HepG2 (cell line): ENCODE results near the gene KCNMB2. TPM values are rescaled to one million over a fixed set of nuclear protein-coding genes. Genes with fewer than 3 reads are reported as not detected.

Experiments
- ATAC-seq: fragments of 200-7000 bp; cut with Tn5 transposase; 3 replicates; pipeline ENCODE4 v1.9.1; 2020; ENCODE audit warnings: mild to moderate bottlenecking, moderate library complexity
- BruUV-seq: library from RNA; stranded (reverse); fragments of 400-500 nt; replicated peaks from 2 replicates; lab custom pipeline; 2021; lab: Mats Ljungman, UMichigan
- CTCF ChIA-PET: fragments of 300-600 bp; formaldehyde crosslinking; extraction: SDS; loops from one replicate; lab custom pipeline; 2021; ENCODE audit warnings: low total read pairs, inconsistent platforms, low intra/inter-chr PET ratio; lab: Yijun Ruan, JAX
- POLR2A ChIA-PET: fragments of 350-600 bp; sonication (Branson Sonifier 250); formaldehyde crosslinking; loops from one replicate; lab custom pipeline; 2020; ENCODE audit warnings: antibody characterized with exemption, inconsistent platforms; lab: Yijun Ruan, JAX
- DNase-seq: peaks from one replicate; pipeline ENCODE4 v3.0.0-alpha.2; 2015; ENCODE audit warnings: low spot score
- FAIRE-seq: peaks from 3 replicates; lab custom pipeline; 2011; peaks lifted over from hg19 to GRCh38; lab: Jason Lieb, UNC
- H2AFZ ChIP-seq: one replicate; pipeline ENCODE4 v1.6.1; 2011; ENCODE audit warnings: low read length, inconsistent platforms
- H3K27ac ChIP-seq: fragments of 300-600 bp; 3 replicates; pipeline ENCODE4 v1.8.0; 2011; ENCODE audit warnings: mixed run types, mild to moderate bottlenecking, mixed read lengths, low read length, inconsistent platforms; ENCODE audit not compliant: insufficient read depth; ENCODE audit errors: extremely low read length
- H3K27me3 ChIP-seq, 2 experiments: fragments of 200-600 bp in 1 of 2; 2 replicates in 1 of 2; 3 replicates in 1 of 2; pipeline versions ENCODE4 v1.6.0 to v1.8.0; 2011; ENCODE audit warnings: low read length in 2 of 2, mild to moderate bottlenecking in 2 of 2, moderate library complexity in 2 of 2, inconsistent platforms in 1 of 2; ENCODE audit not compliant: insufficient read depth in 2 of 2, control insufficient read depth in 1 of 2
- H3K36me3 ChIP-seq, 2 experiments: fragments of 200-600 bp in 1 of 2; replicated peaks in 1 of 2; 2 replicates in 1 of 2; 3 replicates in 1 of 2; pipeline versions ENCODE4 v1.5.1 to v1.8.0; 2011; ENCODE audit warnings: low read length in 2 of 2, inconsistent platforms in 1 of 2; ENCODE audit not compliant: insufficient read depth in 2 of 2, control insufficient read depth in 1 of 2
- H3K4me1 ChIP-seq: 2 replicates; pipeline ENCODE4 v1.5.1; 2012; ENCODE audit warnings: low read length, inconsistent platforms; ENCODE audit not compliant: insufficient read depth
- H3K4me2 ChIP-seq: 2 replicates; pipeline ENCODE4 v1.6.0; 2011; ENCODE audit warnings: low read depth, low read length, inconsistent platforms
- H3K4me3 ChIP-seq, 3 experiments: fragments of 200-600 bp in 1 of 3; sonication (generic), shearing (Covaris generic) in 1 of 3; replicated peaks in 1 of 3; 2 replicates each; pipeline ENCODE4 v1.5.1; 2011 to 2016; ENCODE audit warnings: low read length in 3 of 3, inconsistent platforms in 2 of 3, low read depth in 2 of 3, mild to moderate bottlenecking in 2 of 3, control low read depth in 1 of 3, mixed read lengths in 1 of 3; ENCODE audit not compliant: insufficient read depth in 1 of 3
- H3K79me2 ChIP-seq: one replicate; pipeline ENCODE4 v1.6.1; 2011; ENCODE audit warnings: low read length, inconsistent platforms; ENCODE audit not compliant: insufficient read depth
- H3K9ac ChIP-seq: 2 replicates; pipeline ENCODE4 v1.6.0; 2011; ENCODE audit warnings: mild to moderate bottlenecking, low read depth, low read length, inconsistent platforms; ENCODE audit not compliant: insufficient read depth
- H3K9me3 ChIP-seq: 2 replicates; pipeline ENCODE4 v1.5.1; 2012; ENCODE audit warnings: mild to moderate bottlenecking, low read length
- H4K20me1 ChIP-seq: 2 replicates; pipeline ENCODE4 v1.6.0; 2011; ENCODE audit warnings: inconsistent platforms, mild to moderate bottlenecking, low read length, moderate library complexity; ENCODE audit not compliant: insufficient read depth
- HCFC1 ChIP-seq: fragments of 150-350 bp; IDR thresholded peaks from 2 replicates; pipeline ENCODE4 v1.6.1; 2014; ENCODE audit warnings: low read depth, low read length
- IRF1 ChIP-seq: sonication (generic); formaldehyde crosslinking; IDR thresholded peaks from 2 replicates; pipeline ENCODE4 v1.4.0; 2020; ENCODE audit warnings: low read depth, mild to moderate bottlenecking, missing genetic modification reagents
- MAFF ChIP-seq: IDR thresholded peaks from 2 replicates; pipeline ENCODE4 v1.6.1; 2011; ENCODE audit warnings: low read depth, low read length, improper control_type of control experiment
- MAFK ChIP-seq, 2 experiments: IDR thresholded peaks in 1 of 2; conservative IDR thresholded peaks in 1 of 2; 2 replicates each; pipeline ENCODE4 v1.6.1; 2011; ENCODE audit warnings: improper control_type of control experiment in 2 of 2, low read length in 2 of 2
- NFAT5 ChIP-seq: sonication (generic); formaldehyde crosslinking; IDR thresholded peaks from 2 replicates; pipeline ENCODE4 v1.4.0; 2020; ENCODE audit warnings: missing genetic modification reagents
- POGZ ChIP-seq: sonication (generic); formaldehyde crosslinking; IDR thresholded peaks from 2 replicates; pipeline ENCODE4 v1.4.0; 2020; ENCODE audit warnings: mild to moderate bottlenecking, missing genetic modification reagents
- SPEN ChIP-seq: sonication (generic); formaldehyde crosslinking; IDR thresholded peaks from 2 replicates; pipeline ENCODE4 v1.5.1; 2020; ENCODE audit warnings: low read depth, mild to moderate bottlenecking, missing genetic modification reagents
- SRF ChIP-seq: IDR thresholded peaks from 2 replicates; pipeline ENCODE4 v1.6.1; 2011; ENCODE audit warnings: mild to moderate bottlenecking, low read depth, low read length, moderate library complexity
- TP53 ChIP-seq: sonication (generic); formaldehyde crosslinking; conservative IDR thresholded peaks from 2 replicates; pipeline ENCODE4 v1.4.0; 2020; ENCODE audit warnings: missing genetic modification reagents
- ZBTB33 ChIP-seq: sonication (generic); formaldehyde crosslinking; IDR thresholded peaks from 2 replicates; pipeline ENCODE4 v1.4.0; 2020; ENCODE audit warnings: missing genetic modification reagents
- ZNF17 ChIP-seq: sonication (generic); formaldehyde crosslinking; IDR thresholded peaks from 2 replicates; pipeline ENCODE4 v1.5.0; 2020; ENCODE audit warnings: mild to moderate bottlenecking, missing genetic modification reagents
- ZSCAN22 ChIP-seq: sonication (generic); formaldehyde crosslinking; IDR thresholded peaks from 2 replicates; pipeline ENCODE4 v1.4.0; 2020; ENCODE audit warnings: mild to moderate bottlenecking, missing genetic modification reagents
- in situ Hi-C: cut with HindIII; loops from 2 replicates; pipeline ENCODE4 v1.10.0; 2017; ENCODE audit warnings: low pct_unique_long_range_greater_than_20kb; ENCODE audit not compliant: extremely low pct_ligation_motif_present
- intact Hi-C: fragments of 100-400 bp; cut with micrococcal nuclease; formaldehyde crosslinking; loops from one replicate; pipeline ENCODE4 v1.10.0; 2022; ENCODE audit not compliant: unreplicated experiment
- polyA plus RNA-seq, 8 experiments: library from polyadenylated mRNA; depleted of rRNA in 3 of 8; stranded (reverse) in 7 of 8; unstranded in 1 of 8; fragments of >200 nt; fragmentation: Illumina TruSeq in 4 of 8; extraction: Trizol in 4 of 8; gene quantifications; 2 replicates each; pipeline versions ENCODE4 v1.2.1 to v1.2.3, GENCODE V29; 2011 to 2016; ENCODE audit warnings: low read depth in 4 of 8, missing spikeins in 1 of 8, mixed read lengths in 1 of 8; ENCODE audit not compliant: insufficient read depth in 1 of 8
- total RNA-seq, 5 experiments: library from RNA; depleted of rRNA; stranded (reverse); fragments of >200 nt; fragmentation: Illumina TruSeq; extraction: Trizol; gene quantifications; 2 replicates each; pipeline ENCODE4 v1.2.3, GENCODE V29; 2016; ENCODE audit warnings: low read depth in 1 of 5

Gene KCNMB2
- total and polyA plus RNA-seq, 2 of the 13 experiments (the other 11 are each of a cell fraction or from before 2014, with no cell fraction given) = not detected

- H3K9me3 ChIP-seq = no peaks in the 10 kb centered on the region
- CTCF ChIA-PET = no interaction called here
- no peaks in the 10 kb centered on the region for H3K79me2 ChIP-seq
- H3K27ac ChIP-seq = no peak overlapping the region
- H3K36me3 ChIP-seq = no peaks in the 10 kb centered on the region
- H3K4me3 ChIP-seq = no peak overlapping the region
- H4K20me1 ChIP-seq = no peaks in the 10 kb centered on the region
- no peaks in the 10 kb centered on the region for H3K27me3 ChIP-seq
- intact Hi-C loops (no loop called here), in situ Hi-C loops (no loop called here)
- no peak overlapping the region for H3K9ac ChIP-seq
- no peak for FAIRE-seq
- peaks cover 18% of the 10 kb centered on the region for H3K4me1 ChIP-seq
- no TSS peak for BruUV-seq
- POLR2A ChIA-PET = no interaction called here
- no peak overlapping the region for H2AFZ ChIP-seq
- TF ChIP-seq TP53 (CRISPR knock-in tag) (no peak), IRF1 (no peak), SRF (no peak), MAFF (peak; percentile 60), HCFC1 (no peak), ZSCAN22 (CRISPR knock-in tag) (no peak), ZBTB33 (CRISPR knock-in tag) (no peak), MAFK (conservative IDR thresholded peaks at IDR 0.05 in 1 of 2, IDR thresholded peaks at IDR 0.05 in 1 of 2; ENCODE audit: low read length in 2 of 2) (peak; percentile 57 to 59), NFAT5 (no peak), ZNF17 (CRISPR knock-in tag) (no peak), POGZ (no peak), SPEN (no peak)
- H3K4me2 ChIP-seq = no peak overlapping the region
- DNase-seq = no peak
- no peak for ATAC-seq
These were observed 25.7 kb upstream of the KCNMB2 start for GRCh38 chr3:178510496-178510895.
